Breast epithelium (tissue), 4 donors: ENCODE results near the gene MAST4. TPM values are rescaled to one million over a fixed set of nuclear protein-coding genes. Genes with fewer than 3 reads are reported as not detected.

ENCODE experiments used
- DNase-seq, 2 donors: peaks; one replicate each; pipeline ENCODE4 v3.0.0-alpha.2; 2019; ENCODE audit warnings: low spot score in 2 of 2
- H3K27ac ChIP-seq, 2 donors: fragments of 200-600 bp; sonication (generic) in 1 of 2; one replicate each; pipeline ENCODE4 v1.5.1; 2016 to 2019; ENCODE audit warnings: mild to moderate bottlenecking in 1 of 2
- H3K27me3 ChIP-seq, 2 donors: fragments of 200-600 bp; sonication (generic) in 1 of 2; one replicate each; pipeline versions ENCODE4 v1.5.1 to v1.6.0; 2017 to 2019; ENCODE audit warnings: control low read depth in 1 of 2, mild to moderate bottlenecking in 1 of 2
- H3K36me3 ChIP-seq: fragments of 200-600 bp; one replicate; pipeline ENCODE4 v1.5.1; 2019
- H3K4me1 ChIP-seq, 2 donors: fragments of 200-600 bp; sonication (generic); one replicate each; pipeline ENCODE4 v1.5.1; 2016 to 2019; ENCODE audit warnings: control low read depth in 1 of 2
- H3K4me3 ChIP-seq, 3 donors: fragments of 200-600 bp; sonication (generic); 1 replicate in 2 of 3; 2 replicates in 1 of 3; pipeline ENCODE4 v1.5.1; 2016 to 2019; ENCODE audit warnings: mild to moderate bottlenecking in 3 of 3, moderate library complexity in 2 of 3
- H3K9me3 ChIP-seq, 2 donors: fragments of 200-600 bp; sonication (generic) in 1 of 2; one replicate each; pipeline ENCODE4 v1.5.1; 2016 to 2019; ENCODE audit warnings: control low read depth in 1 of 2
- POLR2A ChIP-seq: fragments of 450-650 bp; IDR thresholded peaks from one replicate; pipeline ENCODE4 v1.6.1; 2016; ENCODE audit warnings: antibody characterized with exemption, mild to moderate bottlenecking, moderate library complexity
- POLR2AphosphoS5 ChIP-seq, 3 donors: sonication (generic); formaldehyde crosslinking; IDR thresholded peaks; one replicate each; pipeline ENCODE4 v1.6.1; 2017; ENCODE audit warnings: antibody characterized with exemption in 3 of 3
- intact Hi-C: fragments of 100-400 bp; cut with DNase I; formaldehyde crosslinking; loops from one replicate; pipeline ENCODE4 v1.15.1; 2023; ENCODE audit warnings: low total_unique reads
- total RNA-seq, 3 donors: library from RNA; depleted of rRNA; stranded (reverse); fragments of >200 nt; gene quantifications; one replicate each; pipeline ENCODE4 v1.1.0, GENCODE V29; 2016
- TF ChIP-seq, protein P1 (sequence below), 3 donors: fragments of 450-650 bp; IDR thresholded peaks; one replicate each; pipeline ENCODE4 v1.5.1; 2016 to 2017; ENCODE audit warnings: antibody characterized with exemption in 3 of 3, mild to moderate bottlenecking in 3 of 3, moderate library complexity in 3 of 3

Gene MAST4
- total RNA-seq, 3 donors from 2014 or later: 28.0 to 61.5 (median 50.1) TPM

DNA sequence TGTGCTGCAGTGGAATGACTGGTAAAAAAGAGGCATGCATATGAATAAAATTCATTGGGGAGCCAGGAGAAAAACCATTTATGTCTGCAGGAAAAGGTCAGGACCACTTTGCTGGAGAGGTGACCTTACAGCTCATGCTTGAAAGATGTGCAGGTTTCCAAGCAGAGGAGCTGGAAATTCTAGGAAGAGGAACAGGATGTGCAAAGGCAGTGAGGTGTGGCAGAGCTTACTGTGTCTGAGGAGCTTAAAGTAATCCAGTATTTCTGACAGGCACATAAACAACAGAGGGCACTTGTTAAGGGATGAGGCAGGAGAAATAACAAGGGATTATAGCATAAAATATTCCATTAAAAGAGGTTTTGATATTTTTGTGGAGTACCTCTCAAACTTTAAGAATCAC, 397.3 kb downstream of the MAST4 start:
- Histone ChIP-seq H3K36me3 (no peaks in the 10 kb centered on the region), H3K9me3 (no peaks in the 10 kb centered on the region), H3K27me3 (no peaks in the 10 kb centered on the region), H3K4me1 (no peaks in the 10 kb centered on the region), H3K27ac (no peak overlapping the region), H3K4me3 (no peak overlapping the region)
- TF ChIP-seq POLR2A (no peak), POLR2AphosphoS5 (IDR thresholded peaks at IDR 0.05) (no peak)
- TF ChIP-seq, protein P1, sequence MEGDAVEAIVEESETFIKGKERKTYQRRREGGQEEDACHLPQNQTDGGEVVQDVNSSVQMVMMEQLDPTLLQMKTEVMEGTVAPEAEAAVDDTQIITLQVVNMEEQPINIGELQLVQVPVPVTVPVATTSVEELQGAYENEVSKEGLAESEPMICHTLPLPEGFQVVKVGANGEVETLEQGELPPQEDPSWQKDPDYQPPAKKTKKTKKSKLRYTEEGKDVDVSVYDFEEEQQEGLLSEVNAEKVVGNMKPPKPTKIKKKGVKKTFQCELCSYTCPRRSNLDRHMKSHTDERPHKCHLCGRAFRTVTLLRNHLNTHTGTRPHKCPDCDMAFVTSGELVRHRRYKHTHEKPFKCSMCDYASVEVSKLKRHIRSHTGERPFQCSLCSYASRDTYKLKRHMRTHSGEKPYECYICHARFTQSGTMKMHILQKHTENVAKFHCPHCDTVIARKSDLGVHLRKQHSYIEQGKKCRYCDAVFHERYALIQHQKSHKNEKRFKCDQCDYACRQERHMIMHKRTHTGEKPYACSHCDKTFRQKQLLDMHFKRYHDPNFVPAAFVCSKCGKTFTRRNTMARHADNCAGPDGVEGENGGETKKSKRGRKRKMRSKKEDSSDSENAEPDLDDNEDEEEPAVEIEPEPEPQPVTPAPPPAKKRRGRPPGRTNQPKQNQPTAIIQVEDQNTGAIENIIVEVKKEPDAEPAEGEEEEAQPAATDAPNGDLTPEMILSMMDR (IDR thresholded peaks at IDR 0.05): no peak
- DNase-seq: no peak
- intact Hi-C loops: no loop called here

DNA sequence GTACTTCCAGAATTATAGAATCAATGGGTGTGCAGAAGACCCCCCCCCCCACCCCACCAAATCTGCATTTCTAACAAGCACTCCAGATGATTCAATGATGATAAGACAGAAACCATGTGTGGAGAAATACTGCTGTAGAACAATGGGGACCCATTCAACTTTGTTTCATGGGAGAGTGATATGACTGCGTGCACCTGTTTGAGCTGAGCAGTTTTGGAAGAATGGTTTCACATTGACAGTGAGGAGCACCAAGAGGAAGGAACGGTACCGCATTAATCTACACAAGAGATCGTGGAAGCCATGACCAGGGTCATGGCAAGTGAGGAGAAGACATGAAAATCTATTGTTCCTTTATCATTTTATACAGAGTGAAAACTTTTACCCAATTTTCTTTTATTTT, 397.7 kb downstream of the MAST4 start:
- Histone ChIP-seq H3K4me1 (no peaks in the 10 kb centered on the region), H3K27ac (no peak overlapping the region), H3K9me3 (no peaks in the 10 kb centered on the region), H3K27me3 (no peaks in the 10 kb centered on the region), H3K4me3 (no peak overlapping the region), H3K36me3 (no peaks in the 10 kb centered on the region)
- no peak for DNase-seq
- TF ChIP-seq POLR2A: no peak
- TF ChIP-seq, protein P1 (IDR thresholded peaks at IDR 0.05): no peak
- no peak for TF ChIP-seq POLR2AphosphoS5 (IDR thresholded peaks at IDR 0.05)
- intact Hi-C loops: no loop called here

DNA sequence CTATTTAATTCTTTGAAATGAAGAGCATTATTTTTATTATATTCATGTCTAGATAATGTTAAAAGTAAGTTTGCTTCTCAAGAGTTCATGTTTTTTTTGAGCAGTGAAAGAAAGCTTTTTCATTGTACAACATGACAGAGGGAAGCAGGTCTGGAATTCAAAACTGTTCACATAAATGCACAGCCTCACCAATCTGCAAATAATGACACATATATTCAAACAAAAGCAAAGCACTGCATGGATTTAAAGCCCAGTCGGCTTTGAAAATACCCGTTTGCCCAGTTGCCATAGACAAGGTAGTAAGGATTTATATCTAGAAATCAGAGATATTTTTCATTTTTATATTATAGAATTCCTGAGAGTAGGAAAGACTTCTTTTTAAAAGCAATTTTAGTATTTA, 398.6 kb downstream of the MAST4 start:
- no peak for DNase-seq
- no peak overlapping the region for H3K27ac ChIP-seq
- H3K4me3 ChIP-seq: no peak overlapping the region
- no peaks in the 10 kb centered on the region for H3K9me3 ChIP-seq
- intact Hi-C loops: no loop called here
- no peaks in the 10 kb centered on the region for H3K36me3 ChIP-seq
- no peaks in the 10 kb centered on the region for H3K27me3 ChIP-seq
- H3K4me1 ChIP-seq: no peaks in the 10 kb centered on the region
- TF ChIP-seq POLR2AphosphoS5 (IDR thresholded peaks at IDR 0.05): no peak

DNA sequence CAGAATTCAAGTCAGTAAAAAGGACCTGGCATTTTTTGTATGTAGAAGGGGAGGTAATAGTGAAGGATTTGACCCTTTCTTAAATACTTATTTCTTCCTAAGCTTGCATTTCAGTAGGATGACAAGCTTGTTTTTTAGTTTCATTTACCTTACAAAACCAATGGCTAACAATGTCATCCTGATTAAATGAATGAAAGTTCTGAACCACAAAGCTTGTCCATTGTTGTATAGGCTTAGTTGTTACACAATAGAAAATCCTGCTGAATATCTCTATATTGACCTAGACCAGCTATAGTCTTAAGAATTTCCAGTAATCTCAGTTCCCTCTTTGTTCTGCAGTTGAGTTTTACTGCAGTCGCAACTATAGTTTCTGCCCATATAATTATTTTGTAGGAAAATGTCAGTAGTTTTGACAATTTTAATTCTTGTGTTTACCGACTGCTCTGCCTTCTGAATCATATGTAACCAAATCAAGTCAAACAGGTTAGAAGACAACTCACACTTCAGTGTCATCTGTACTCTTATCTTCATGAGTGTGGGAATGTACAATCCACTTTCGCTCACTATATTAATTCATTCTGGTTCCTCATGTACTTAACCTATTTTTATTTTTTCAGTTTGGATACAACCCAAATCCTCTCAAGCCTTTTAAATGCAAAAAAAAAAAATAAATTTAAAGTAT, 404.7 kb downstream of the MAST4 start:
- Histone ChIP-seq H3K27me3 (no peaks in the 10 kb centered on the region), H3K9me3 (no peaks in the 10 kb centered on the region), H3K4me1 (no peaks in the 10 kb centered on the region), H3K4me3 (no peak overlapping the region), H3K36me3 (no peaks in the 10 kb centered on the region), H3K27ac (no peak overlapping the region)
- DNase-seq: no peak
- no peak for TF ChIP-seq POLR2AphosphoS5 (IDR thresholded peaks at IDR 0.05)
- TF ChIP-seq, protein P1 (IDR thresholded peaks at IDR 0.05): no peak
- no peak for TF ChIP-seq POLR2A
- intact Hi-C loops: loop anchor here (10.0 kb wide), 1 partner anchor 94 kb away; no protein-coding TSS in a partner anchor

DNA sequence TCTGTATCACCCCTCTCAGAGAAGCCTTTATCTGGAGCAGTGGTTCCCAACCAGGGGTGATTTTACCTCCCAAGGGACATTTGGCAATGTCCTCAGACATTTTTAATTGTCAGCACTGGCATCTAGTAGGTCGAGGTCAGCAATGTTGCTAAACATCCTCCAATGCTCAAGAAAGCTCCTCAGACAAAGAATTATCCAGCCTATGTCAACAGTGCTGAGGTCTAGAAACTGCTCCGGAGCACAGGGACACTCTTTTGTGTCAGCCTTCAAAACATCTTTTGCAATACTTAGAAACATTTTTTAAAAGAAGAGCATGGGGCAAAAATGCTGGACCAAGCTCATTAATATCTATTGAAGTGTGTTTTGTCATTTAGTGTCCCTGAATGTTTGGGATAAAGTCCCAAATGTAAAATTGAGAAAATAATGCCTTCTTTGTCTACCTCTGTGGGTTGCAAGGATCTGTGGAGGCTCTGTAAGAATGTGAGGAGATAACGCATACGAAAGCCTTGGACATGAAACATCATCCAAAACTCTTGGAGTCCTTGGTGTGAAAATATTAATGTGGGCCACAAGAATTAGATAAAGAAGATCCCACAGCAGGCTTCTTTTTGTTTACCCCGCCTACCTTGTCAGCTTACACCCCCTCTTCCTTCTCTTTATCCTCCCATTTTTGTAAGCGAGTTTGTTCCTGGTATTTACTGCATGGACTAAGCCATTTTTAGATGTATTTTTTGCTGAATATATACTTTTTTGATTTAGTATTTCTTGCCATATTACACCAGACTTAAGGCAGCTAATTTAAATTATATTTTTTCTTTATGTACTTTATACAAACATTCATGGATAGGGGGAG, 406.9 kb downstream of the MAST4 start:
- H3K27ac ChIP-seq: peak overlapping the region; percentile 92 to 94
- no peaks in the 10 kb centered on the region for H3K9me3 ChIP-seq
- DNase-seq: no peak
- H3K4me1 ChIP-seq: no peaks in the 10 kb centered on the region
- H3K4me3 ChIP-seq: peak overlapping the region; percentile 60 to 75 (median 72)
- H3K27me3 ChIP-seq: no peaks in the 10 kb centered on the region
- intact Hi-C loops: loop anchor here (10.0 kb wide), 1 partner anchor 92 kb away; no protein-coding TSS in a partner anchor
- H3K36me3 ChIP-seq: no peaks in the 10 kb centered on the region
- no peak for TF ChIP-seq POLR2AphosphoS5 (IDR thresholded peaks at IDR 0.05)
- no peak for TF ChIP-seq POLR2A
- TF ChIP-seq, protein P1 (IDR thresholded peaks at IDR 0.05): no peak
